Measurements from ENCODE around the gene DCAF11.
A peak's percentile ranks its signal among the peaks of the same experiment; 100 is the strongest.

The DCAF11 gene

GRCh38 chr14:24136684-24137528 is 22.3 kb downstream of the DCAF11 start:
- Histone ChIP-seq H2AK5ac (ENCODE audit: low read length) (peak overlapping the region; percentile 20), H3K79me1 (ENCODE audit: low read length) (peaks cover 13% of the 10 kb centered on the region), H3K18ac (ENCODE audit: low read length) (peak overlapping the region; percentile 54), H2BK12ac (ENCODE audit: low read length) (no peak overlapping the region), H3K27ac (ENCODE audit: low read depth, low read length) (no peak overlapping the region), H3K4ac (ENCODE audit: low read depth, low read length) (no peak overlapping the region), H2AFZ (ENCODE audit: insufficient read depth, low read length, poor library complexity) (no peak overlapping the region), H2BK5ac (ENCODE audit: low read depth, low read length, poor library complexity) (no peak overlapping the region), H3K79me2 (ENCODE audit: control insufficient read depth, insufficient read depth, low read length, poor library complexity) (peaks cover 8% of the 10 kb centered on the region), H3K9ac (ENCODE audit: low read length) (no peak overlapping the region), H3K27me3 (ENCODE audit: insufficient read depth, low read length) (no peaks in the 10 kb centered on the region), H4K12ac (ENCODE audit: low read depth, low read length) (no peak overlapping the region), H4K8ac (ENCODE audit: low read depth, low read length) (no peak overlapping the region), H3K9me3 (ENCODE audit: insufficient read depth, low read depth, low read length) (peaks cover 1% of the 10 kb centered on the region), H4K91ac (ENCODE audit: low read depth, low read length) (peak overlapping the region; percentile 67), H3K4me1 (ENCODE audit: control insufficient read depth in 1 of 2, insufficient read depth in 2 of 2, low read length in 2 of 2) (peaks cover 6 to 10% of the 10 kb centered on the region in 2 experiments), H3K23ac (ENCODE audit: low read length) (no peak overlapping the region), H3K36me3 (ENCODE audit: control insufficient read depth in 1 of 2, insufficient read depth in 2 of 2, low read length in 2 of 2) (peaks cover 19% of the 10 kb centered on the region in 2 experiments), H3K4me3 (ENCODE audit: low read depth, low read length) (no peak overlapping the region), H3K14ac (ENCODE audit: low read length) (peak overlapping the region; percentile 46), H3K4me2 (ENCODE audit: low read length) (peak overlapping the region; percentile 78), H2BK120ac (ENCODE audit: insufficient read depth, low read length, poor library complexity) (no peak overlapping the region)
- DNase-seq = no peak
- WGBS (ENCODE audit: extremely low coverage, insufficient coverage, insufficient read length) = no CpG with 5 or more reads among the region's 13 CpGs

- H4K12ac ChIP-seq (ENCODE audit: low read depth, low read length) = no peak overlapping the region
- no CpG with 5 or more reads among the region's 8 CpGs for WGBS (ENCODE audit: extremely low coverage, insufficient coverage, insufficient read length)
- no peak overlapping the region for H4K8ac ChIP-seq (ENCODE audit: low read depth, low read length)
- peaks cover 1% of the 10 kb centered on the region for H3K9me3 ChIP-seq (ENCODE audit: insufficient read depth, low read depth, low read length)
- H3K4ac ChIP-seq (ENCODE audit: low read depth, low read length) = no peak overlapping the region
- no peak overlapping the region for H3K14ac ChIP-seq (ENCODE audit: low read length)
- H3K27me3 ChIP-seq (ENCODE audit: insufficient read depth, low read length) = no peaks in the 10 kb centered on the region
- H3K36me3 ChIP-seq (ENCODE audit: control insufficient read depth in 1 of 2, insufficient read depth in 2 of 2, low read length in 2 of 2) = peaks cover 19% of the 10 kb centered on the region in 2 experiments
- peaks cover 8% of the 10 kb centered on the region for H3K79me2 ChIP-seq (ENCODE audit: control insufficient read depth, insufficient read depth, low read length, poor library complexity)
- no peak overlapping the region for H2AFZ ChIP-seq (ENCODE audit: insufficient read depth, low read length, poor library complexity)
- DNase-seq = no peak
- no peak overlapping the region for H3K4me3 ChIP-seq (ENCODE audit: low read depth, low read length)
- peaks cover 13% of the 10 kb centered on the region for H3K79me1 ChIP-seq (ENCODE audit: low read length)
- H3K23ac ChIP-seq (ENCODE audit: low read length) = no peak overlapping the region
- no peak overlapping the region for H2BK120ac ChIP-seq (ENCODE audit: insufficient read depth, low read length, poor library complexity)
- no peak overlapping the region for H3K27ac ChIP-seq (ENCODE audit: low read depth, low read length)
- H2BK5ac ChIP-seq (ENCODE audit: low read depth, low read length, poor library complexity) = no peak overlapping the region
- H3K18ac ChIP-seq (ENCODE audit: low read length) = no peak overlapping the region
- H3K4me1 ChIP-seq (ENCODE audit: control insufficient read depth in 1 of 2, insufficient read depth in 2 of 2, low read length in 2 of 2) = peaks cover 6 to 10% of the 10 kb centered on the region in 2 experiments
- no peak overlapping the region for H4K91ac ChIP-seq (ENCODE audit: low read depth, low read length)
- H3K4me2 ChIP-seq (ENCODE audit: low read length) = no peak overlapping the region
- no peak overlapping the region for H2BK12ac ChIP-seq (ENCODE audit: low read length)
- no peak overlapping the region for H2AK5ac ChIP-seq (ENCODE audit: low read length)
- no peak overlapping the region for H3K9ac ChIP-seq (ENCODE audit: low read length)
Measured at GRCh38 chr14:24137529-24138395, 23.2 kb downstream of the DCAF11 start.

- H2BK5ac ChIP-seq (ENCODE audit: low read depth, low read length, poor library complexity) = no peak overlapping the region
- H3K79me2 ChIP-seq (ENCODE audit: control insufficient read depth, insufficient read depth, low read length, poor library complexity) = peaks cover 8% of the 10 kb centered on the region
- H3K79me1 ChIP-seq (ENCODE audit: low read length) = peaks cover 13% of the 10 kb centered on the region
- H3K4me3 ChIP-seq (ENCODE audit: low read depth, low read length) = no peak overlapping the region
- no peak overlapping the region for H3K4me2 ChIP-seq (ENCODE audit: low read length)
- H3K27ac ChIP-seq (ENCODE audit: low read depth, low read length) = no peak overlapping the region
- H4K91ac ChIP-seq (ENCODE audit: low read depth, low read length) = no peak overlapping the region
- H3K23ac ChIP-seq (ENCODE audit: low read length) = no peak overlapping the region
- no peak overlapping the region for H3K14ac ChIP-seq (ENCODE audit: low read length)
- no peak overlapping the region for H3K4ac ChIP-seq (ENCODE audit: low read depth, low read length)
- no peak overlapping the region for H3K9ac ChIP-seq (ENCODE audit: low read length)
- no peak overlapping the region for H2AK5ac ChIP-seq (ENCODE audit: low read length)
- H2AFZ ChIP-seq (ENCODE audit: insufficient read depth, low read length, poor library complexity) = no peak overlapping the region
- peaks cover 19% of the 10 kb centered on the region in 2 experiments for H3K36me3 ChIP-seq (ENCODE audit: control insufficient read depth in 1 of 2, insufficient read depth in 2 of 2, low read length in 2 of 2)
- H4K8ac ChIP-seq (ENCODE audit: low read depth, low read length) = no peak overlapping the region
- peaks cover 6 to 10% of the 10 kb centered on the region in 2 experiments for H3K4me1 ChIP-seq (ENCODE audit: control insufficient read depth in 1 of 2, insufficient read depth in 2 of 2, low read length in 2 of 2)
- no peak for DNase-seq
- H3K9me3 ChIP-seq (ENCODE audit: insufficient read depth, low read depth, low read length) = peaks cover 1% of the 10 kb centered on the region
- no peak overlapping the region for H4K12ac ChIP-seq (ENCODE audit: low read depth, low read length)
- H3K18ac ChIP-seq (ENCODE audit: low read length) = no peak overlapping the region
- no peaks in the 10 kb centered on the region for H3K27me3 ChIP-seq (ENCODE audit: insufficient read depth, low read length)
- no CpG with 5 or more reads among the region's 13 CpGs for WGBS (ENCODE audit: extremely low coverage, insufficient coverage, insufficient read length)
- H2BK120ac ChIP-seq (ENCODE audit: insufficient read depth, low read length, poor library complexity) = no peak overlapping the region
- H2BK12ac ChIP-seq (ENCODE audit: low read length) = no peak overlapping the region
Measured at GRCh38 chr14:24138396-24139271, 24.1 kb downstream of the DCAF11 start.
